T47D (cell line): Measurements from ENCODE around the gene BMPR1B.

Source experiments
- DNase-seq, 2 experiments: peaks; one replicate each; pipeline versions ENCODE4 v3.0.0 to v3.0.0-alpha.2; 2011 to 2012; ENCODE audit warnings: low read depth in 1 of 2, low spot score in 1 of 2
- JUND ChIP-seq: IDR thresholded peaks from 2 replicates; pipeline ENCODE4 v1.6.1; 2012; ENCODE audit warnings: low read depth
- in situ Hi-C: cut with HindIII; loops from 2 replicates; pipeline ENCODE4 v1.10.0; 2016; ENCODE audit warnings: low sequenced_read_pairs, low pct_unique_long_range_greater_than_20kb

Gene BMPR1B

DNA sequence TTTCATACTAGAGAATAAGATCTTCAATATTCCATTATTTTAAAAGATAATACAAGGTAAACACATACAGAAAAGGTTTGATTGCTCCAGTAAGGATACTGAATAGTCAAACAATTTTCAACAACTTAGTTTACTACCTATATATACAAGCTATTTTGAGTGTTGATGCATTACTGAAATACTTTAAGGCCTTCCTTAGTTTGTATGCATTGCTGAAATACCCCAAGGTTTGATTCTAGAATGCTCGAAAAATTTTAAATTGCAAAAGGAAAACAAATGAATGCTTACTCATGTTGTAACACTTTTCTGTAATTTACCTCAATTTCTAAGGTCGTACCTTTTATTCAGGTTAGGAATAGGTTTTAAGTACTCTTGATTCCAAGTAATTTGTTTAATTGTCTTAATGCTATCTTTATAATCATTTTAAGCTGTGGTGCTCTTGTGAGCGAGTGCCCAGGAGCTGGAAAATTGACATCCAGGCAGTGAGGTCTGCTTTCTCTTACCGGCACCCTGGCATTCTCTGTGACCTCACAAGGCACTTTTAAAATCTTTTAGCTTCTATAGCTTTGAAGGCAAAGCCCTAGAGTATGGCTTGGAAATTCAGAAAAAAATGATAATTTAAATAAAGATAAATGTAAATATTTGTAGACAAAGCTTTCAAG lies 114.0 kb downstream of the BMPR1B start:
- in situ Hi-C loops = no loop called here
- no peak for DNase-seq
- no peak for TF ChIP-seq JUND

DNA sequence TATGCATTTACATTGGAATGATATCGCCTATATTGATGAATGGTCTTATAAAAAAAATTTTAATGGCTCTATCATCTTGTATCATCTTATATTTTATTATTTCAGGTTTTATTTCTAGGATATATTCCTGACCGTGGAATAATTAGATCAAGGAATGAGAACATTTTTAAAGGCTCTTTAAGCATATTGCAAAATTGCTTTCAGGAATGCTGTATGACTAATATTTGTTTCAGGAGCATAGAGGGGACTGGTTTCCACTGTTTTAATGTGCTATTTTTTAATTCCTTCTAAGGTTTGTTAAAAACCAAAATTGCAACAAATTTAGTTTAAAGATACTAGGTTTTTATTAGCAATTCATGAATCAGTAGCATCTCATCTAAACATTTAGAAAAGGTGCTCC lies 120.2 kb downstream of the BMPR1B start:
- DNase-seq = no peak
- in situ Hi-C loops = no loop called here
- no peak for TF ChIP-seq JUND

DNA sequence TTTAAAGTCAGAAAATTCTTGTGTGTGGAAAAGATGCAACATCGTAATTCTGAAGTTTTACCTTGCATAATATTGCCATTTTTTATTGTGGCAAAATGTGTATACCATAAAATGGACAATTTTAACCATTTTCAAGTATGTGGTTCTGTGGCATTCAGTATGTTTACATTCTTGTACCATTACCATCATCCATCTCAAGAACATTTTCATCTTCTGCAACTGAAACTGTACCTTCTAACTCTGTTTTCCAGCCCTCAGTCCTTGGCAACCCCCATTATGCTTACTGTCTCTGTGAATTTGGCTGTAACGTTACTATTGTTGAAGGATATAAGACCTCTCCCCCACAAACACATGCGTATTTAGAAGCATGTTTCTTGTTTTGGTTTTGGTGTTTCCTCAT lies 123.2 kb downstream of the BMPR1B start:
- no peak for DNase-seq
- in situ Hi-C loops = no loop called here
- no peak for TF ChIP-seq JUND

DNA sequence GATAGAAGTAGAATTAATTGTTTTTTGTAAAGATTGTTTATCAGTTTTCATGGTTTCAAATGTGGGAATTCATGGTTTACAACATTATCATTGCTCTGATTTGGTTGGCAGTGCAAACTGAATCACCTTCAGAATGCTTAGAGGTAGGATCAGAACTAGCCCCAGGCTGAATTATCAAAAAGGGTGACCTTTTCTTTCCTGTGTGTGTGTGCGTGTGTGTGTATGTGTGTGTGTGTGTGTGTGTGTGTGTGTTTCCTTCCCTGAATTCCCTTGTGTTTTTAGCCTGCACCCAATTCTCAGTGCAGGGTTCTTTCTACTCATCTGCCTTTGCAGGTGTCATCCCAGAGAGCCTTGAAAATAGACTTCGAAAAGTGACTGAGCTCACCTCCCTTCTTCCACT lies 125.0 kb downstream of the BMPR1B start:
- in situ Hi-C loops = no loop called here
- no peak for TF ChIP-seq JUND

DNA sequence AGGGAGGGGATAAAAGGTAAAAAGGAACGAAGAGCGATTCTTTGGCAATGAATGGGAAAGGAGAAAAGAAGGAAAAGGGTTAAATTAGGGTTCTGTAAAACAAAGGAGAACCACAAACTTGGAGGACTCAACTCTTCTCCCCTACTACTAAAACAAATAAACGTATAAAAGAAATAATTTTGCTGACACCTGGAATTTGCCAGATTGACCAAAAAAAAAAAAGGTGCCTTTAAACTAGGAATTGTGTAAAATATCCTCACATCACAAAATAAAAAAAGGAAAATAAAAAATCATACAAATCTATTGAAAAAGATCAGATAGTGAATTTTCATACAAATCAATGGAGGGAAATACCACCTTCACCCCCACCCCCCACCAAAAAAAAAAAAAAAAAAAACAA lies 129.3 kb downstream of the BMPR1B start:
- in situ Hi-C loops = no loop called here
- TF ChIP-seq JUND = no peak
- DNase-seq = no peak

More for the DNA sequence above, 125.0 kb downstream of the BMPR1B start:
- DNase-seq = no peak

DNA sequence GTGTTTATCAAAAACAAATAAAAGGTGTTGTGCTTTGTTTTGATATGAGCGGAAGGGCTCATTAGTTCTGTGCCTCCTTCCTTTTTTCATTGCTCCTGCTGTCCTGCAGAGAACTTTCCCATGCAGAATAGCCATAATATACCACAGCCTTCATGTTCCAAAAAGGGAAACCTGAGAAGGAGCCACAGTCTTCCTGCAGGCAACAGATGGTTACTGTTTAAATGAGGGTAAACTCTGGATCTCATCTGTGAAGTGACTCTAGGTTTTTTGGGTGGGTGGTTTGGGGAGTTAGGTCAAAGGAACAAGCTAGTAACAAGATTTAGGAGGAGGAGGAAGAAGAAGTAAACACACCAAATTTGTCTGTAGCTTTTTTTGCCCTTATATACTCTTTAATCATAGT lies 131.8 kb downstream of the BMPR1B start:
- no peak for TF ChIP-seq JUND
- in situ Hi-C loops = no loop called here
- DNase-seq = no peak

DNA sequence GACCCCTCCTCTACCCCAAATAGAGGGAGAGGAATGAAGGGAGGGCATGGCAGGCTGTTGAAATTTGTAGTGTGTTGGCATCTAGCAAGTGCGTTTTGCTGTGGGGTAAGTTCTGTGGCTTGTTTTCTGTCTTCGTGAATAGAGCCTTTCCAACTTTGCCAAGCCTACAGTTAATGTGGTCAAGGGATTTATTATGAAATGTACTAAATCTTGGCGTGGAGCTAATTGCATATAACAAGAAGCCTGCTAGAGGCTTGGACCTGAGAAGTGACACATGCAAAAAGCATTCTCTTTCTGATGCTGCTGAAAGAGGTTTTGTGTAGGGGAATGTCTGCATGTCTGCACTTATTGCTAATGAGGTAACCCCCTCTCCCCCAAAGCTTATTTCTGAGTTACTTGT lies 132.2 kb downstream of the BMPR1B start:
- DNase-seq = no peak
- in situ Hi-C loops = no loop called here
- no peak for TF ChIP-seq JUND

DNA sequence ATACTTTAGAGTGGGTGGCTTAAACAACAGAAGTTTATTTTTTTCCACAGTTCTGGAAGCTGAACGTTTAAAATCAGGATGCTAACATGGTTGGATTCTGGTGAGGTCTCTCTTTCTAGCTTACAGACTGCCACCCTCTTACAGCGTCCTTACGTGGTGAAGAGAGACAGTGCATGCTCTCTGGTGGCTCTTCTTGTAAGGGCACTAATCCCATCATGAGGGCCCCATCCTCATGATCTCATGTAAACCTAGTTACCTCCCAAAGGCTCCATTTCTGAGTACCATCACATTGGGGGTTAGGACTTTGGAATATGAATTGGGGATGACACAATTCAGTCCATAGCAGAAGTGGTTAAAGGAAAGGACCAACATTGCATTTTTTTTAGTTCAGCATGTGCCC lies 132.8 kb downstream of the BMPR1B start:
- in situ Hi-C loops = no loop called here
- TF ChIP-seq JUND = no peak
- DNase-seq = no peak

DNA sequence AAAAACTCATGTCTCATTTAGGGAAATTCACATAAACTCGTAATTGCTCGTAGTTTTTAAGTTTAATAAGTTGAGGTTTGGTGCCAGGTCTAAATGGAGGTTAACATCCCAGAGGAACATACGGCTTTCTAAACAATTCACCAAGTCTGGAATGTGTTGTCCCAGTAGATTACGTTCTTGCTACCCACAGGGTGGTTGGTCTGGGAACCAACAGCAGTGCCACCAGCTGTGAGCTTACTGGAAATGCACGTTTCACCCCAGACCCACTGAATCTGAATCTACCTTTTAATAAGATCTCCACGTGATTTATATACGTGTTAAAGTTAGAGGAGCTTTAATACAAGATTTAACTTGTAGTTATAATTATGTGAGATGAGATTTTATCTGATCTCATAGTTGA lies 134.3 kb downstream of the BMPR1B start:
- no peak for TF ChIP-seq JUND
- in situ Hi-C loops = no loop called here
- DNase-seq = peak in 1 of 2 experiments; percentile 13

DNA sequence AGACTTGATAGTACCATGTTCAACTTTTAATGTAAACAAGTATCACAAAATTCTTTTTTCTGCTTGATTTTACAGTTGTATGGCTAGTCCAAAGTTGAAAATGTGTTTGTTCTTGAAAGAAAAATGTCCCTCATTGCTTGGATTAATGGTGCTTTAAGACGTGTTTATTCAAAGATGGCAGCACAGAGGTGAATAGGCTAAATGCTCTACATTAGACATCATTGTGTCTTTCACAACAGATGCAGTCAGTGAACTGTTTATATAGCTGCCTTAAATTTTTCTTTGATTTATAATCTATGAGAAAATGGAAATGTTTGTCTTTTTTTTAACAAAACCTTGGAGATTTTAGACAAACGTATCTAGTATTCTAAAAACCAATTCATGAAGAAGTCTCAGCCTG lies 137.3 kb downstream of the BMPR1B start:
- in situ Hi-C loops = no loop called here
- no peak for DNase-seq
- TF ChIP-seq JUND = no peak

DNA sequence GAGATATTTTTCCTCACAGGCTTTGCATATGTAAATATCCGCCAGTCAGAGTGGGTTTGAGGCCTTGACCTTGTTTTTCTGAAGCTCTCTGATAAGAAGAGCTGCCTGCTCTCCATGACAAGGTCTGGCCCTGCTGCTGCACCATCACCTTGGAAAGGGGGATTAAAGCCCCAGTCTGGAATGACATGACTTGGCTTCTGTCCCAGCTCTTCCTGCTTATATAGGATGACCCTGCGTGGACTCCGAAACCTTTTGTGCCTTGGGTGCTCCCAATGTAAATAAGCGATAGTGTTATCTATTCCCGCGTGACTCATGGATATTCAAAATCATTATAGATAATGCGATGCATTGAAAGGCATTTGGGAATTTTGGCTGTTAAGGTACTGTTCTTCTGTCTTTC lies 139.3 kb downstream of the BMPR1B start:
- in situ Hi-C loops = no loop called here
- TF ChIP-seq JUND = no peak
- no peak for DNase-seq

DNA sequence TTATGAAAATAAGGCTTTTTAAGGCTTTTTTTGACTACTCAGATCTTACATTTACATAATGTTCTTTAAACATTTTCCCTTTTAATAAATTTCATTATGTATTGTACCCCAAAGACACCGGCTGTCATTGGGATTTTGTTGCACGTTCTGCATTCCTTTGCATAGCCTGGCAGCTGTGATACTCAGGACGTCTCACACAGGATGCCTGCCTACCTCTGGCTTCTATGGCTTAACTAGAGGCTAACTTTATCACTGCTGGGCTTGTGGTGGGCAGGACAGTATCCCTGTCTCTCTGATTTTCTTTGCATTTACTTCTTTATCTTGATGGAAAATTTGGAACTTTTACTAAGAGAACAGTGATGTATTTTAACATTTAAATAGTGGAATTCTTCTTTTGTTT lies 147.8 kb downstream of the BMPR1B start:
- DNase-seq = no peak

DNA sequence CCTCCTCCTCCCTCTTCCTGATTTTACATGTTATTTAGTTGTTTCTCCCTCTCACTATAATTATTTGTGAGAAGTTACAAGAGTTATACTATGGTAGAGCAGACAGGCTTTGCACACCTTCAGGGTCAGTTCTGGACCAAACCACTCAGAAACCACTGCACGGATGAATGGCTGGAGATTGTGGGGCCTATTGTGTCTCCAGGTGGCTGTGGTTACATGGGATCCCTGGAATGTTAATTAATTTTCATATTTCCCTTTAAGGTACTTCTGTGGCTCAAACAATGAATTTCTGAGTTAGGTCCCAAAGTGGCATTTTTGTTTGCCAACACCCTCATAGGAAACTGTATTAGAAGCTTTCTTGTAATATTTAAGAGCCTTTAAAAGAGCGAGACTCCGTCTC lies 151.9 kb downstream of the BMPR1B start:
- no peak for DNase-seq

More for the DNA sequence above, 147.8 kb downstream of the BMPR1B start:
- no peak for TF ChIP-seq JUND
- in situ Hi-C loops = no loop called here

DNA sequence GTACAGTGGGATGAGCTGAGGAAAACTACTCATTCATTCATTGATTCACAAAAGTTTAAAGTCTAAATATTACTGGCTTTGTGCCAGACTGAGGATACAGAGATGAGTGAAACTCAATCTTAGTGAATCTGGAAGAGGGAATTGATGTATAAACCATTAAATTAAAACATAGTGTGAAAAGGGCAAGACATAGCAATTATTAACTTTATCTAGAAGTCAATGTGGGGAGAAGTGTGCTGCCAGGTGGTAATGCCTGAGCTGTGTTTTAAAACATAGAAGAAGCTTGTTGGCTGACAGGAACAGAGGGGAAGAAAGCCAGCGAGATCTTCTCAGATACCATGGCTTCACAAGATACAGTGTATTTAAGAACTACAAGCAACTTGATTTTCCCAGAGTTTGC lies 153.4 kb downstream of the BMPR1B start:
- in situ Hi-C loops = no loop called here
- DNase-seq = no peak

More for the DNA sequence above, 151.9 kb downstream of the BMPR1B start:
- in situ Hi-C loops = no loop called here
- no peak for TF ChIP-seq JUND

DNA sequence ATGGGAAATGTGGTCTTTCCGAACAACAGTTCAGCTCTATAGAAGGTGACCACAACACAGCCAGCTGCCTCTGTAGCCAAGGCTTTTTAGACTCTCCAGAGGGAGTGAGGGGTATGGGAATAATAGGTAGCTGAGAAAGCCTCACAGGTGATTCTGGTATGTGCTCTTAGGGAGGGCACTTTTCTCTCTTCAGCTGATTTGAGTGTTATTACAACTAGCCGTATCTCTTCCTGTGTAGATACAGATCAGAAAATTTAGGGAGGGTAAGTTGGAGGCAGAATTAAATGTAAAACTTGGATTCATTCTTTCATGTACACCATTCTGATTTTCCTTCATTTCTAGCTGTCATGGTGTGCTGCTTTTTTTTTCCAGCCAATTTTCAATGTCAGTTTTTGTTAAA lies 154.9 kb downstream of the BMPR1B start:
- in situ Hi-C loops = no loop called here
- TF ChIP-seq JUND = no peak

More for the DNA sequence above, 153.4 kb downstream of the BMPR1B start:
- TF ChIP-seq JUND = no peak

More for the DNA sequence above, 154.9 kb downstream of the BMPR1B start:
- DNase-seq = no peak
